HepG2 (cell line): ENCODE results near the gene SALL4. TPM values are rescaled to one million over a fixed set of nuclear protein-coding genes. Genes with fewer than 3 reads are reported as not detected.

Experiments
- CENPBD1 ChIP-seq: sonication (generic); formaldehyde crosslinking; IDR thresholded peaks from 2 replicates; pipeline ENCODE4 v1.8.0; 2022; ENCODE audit warnings: missing genetic modification reagents, low read depth, mild to moderate bottlenecking, borderline replicate concordance
- CREM ChIP-seq, 2 experiments: sonication (generic) in 1 of 2; formaldehyde crosslinking in 1 of 2; IDR thresholded peaks; 2 replicates each; pipeline versions ENCODE4 v1.4.0 to v1.6.1; 2016 to 2020; ENCODE audit warnings: antibody characterized with exemption in 1 of 2, mild to moderate bottlenecking in 1 of 2, missing genetic modification reagents in 1 of 2
- GATAD1 ChIP-seq: IDR thresholded peaks from 2 replicates; pipeline ENCODE4 v1.6.1; 2016; ENCODE audit warnings: missing genetic modification reagents, missing compliant biosample characterization
- HNRNPH1 ChIP-seq: fragments of 200-400 bp; formaldehyde crosslinking; optimal IDR thresholded peaks from 2 replicates; pipeline ENCODE3; 2017; ENCODE audit warnings: mild to moderate bottlenecking, low read depth, low read length
- JARID2 ChIP-seq: sonication (generic); formaldehyde crosslinking; IDR thresholded peaks from 2 replicates; pipeline ENCODE4 v1.8.1; 2023; ENCODE audit warnings: missing genetic modification reagents, inconsistent platforms; ENCODE audit not compliant: insufficient replicate concordance
- NAIF1 ChIP-seq: sonication (generic); formaldehyde crosslinking; IDR thresholded peaks from 2 replicates; pipeline ENCODE4 v1.5.0; 2020; ENCODE audit warnings: mild to moderate bottlenecking, missing genetic modification reagents, borderline replicate concordance
- NONO ChIP-seq, 2 experiments: fragments of 450-650 bp in 1 of 2; sonication (generic) in 1 of 2; formaldehyde crosslinking in 1 of 2; IDR thresholded peaks in 1 of 2; conservative IDR thresholded peaks in 1 of 2; 2 replicates each; pipeline versions ENCODE4 v1.6.1 to v1.8.0; 2017 to 2022; ENCODE audit warnings: mild to moderate bottlenecking in 1 of 2, missing genetic modification reagents in 1 of 2, moderate library complexity in 1 of 2
- RARA ChIP-seq: IDR thresholded peaks from 2 replicates; pipeline ENCODE4 v1.6.1; 2016; ENCODE audit warnings: missing genetic modification reagents, missing compliant biosample characterization
- RFX3 ChIP-seq: IDR thresholded peaks from 2 replicates; pipeline ENCODE4 v1.6.1; 2016; ENCODE audit warnings: missing biosample characterization, missing genetic modification reagents
- SMC3 ChIP-seq: IDR thresholded peaks from 2 replicates; pipeline ENCODE4 v1.6.1; 2011; ENCODE audit warnings: low read length, improper control_type of control experiment
- SOX13 ChIP-seq, 3 experiments: fragments of 450-650 bp in 1 of 3; sonication (generic) in 1 of 3; formaldehyde crosslinking in 1 of 3; IDR thresholded peaks in 2 of 3; conservative IDR thresholded peaks in 1 of 3; 2 replicates each; pipeline versions ENCODE4 v1.5.0 to v1.6.1; 2016 to 2020; ENCODE audit warnings: antibody characterized with exemption in 1 of 3, mild to moderate bottlenecking in 1 of 3, missing compliant biosample characterization in 1 of 3, missing genetic modification reagents in 1 of 3, moderate library complexity in 1 of 3
- SOX5 ChIP-seq: IDR thresholded peaks from 2 replicates; pipeline ENCODE4 v1.6.1; 2016; ENCODE audit warnings: borderline replicate concordance
- TAF1 ChIP-seq: sonication (generic); formaldehyde crosslinking; IDR thresholded peaks from 2 replicates; pipeline ENCODE4 v1.4.0; 2020; ENCODE audit warnings: missing genetic modification reagents
- ZBTB33 ChIP-seq: sonication (generic); formaldehyde crosslinking; IDR thresholded peaks from 2 replicates; pipeline ENCODE4 v1.4.0; 2020; ENCODE audit warnings: missing genetic modification reagents
- ZNF280B ChIP-seq: sonication (generic); formaldehyde crosslinking; IDR thresholded peaks from 2 replicates; pipeline ENCODE4 v1.5.0; 2020; ENCODE audit warnings: missing genetic modification reagents, mild to moderate bottlenecking, borderline replicate concordance
- ZNF30 ChIP-seq: sonication (generic); formaldehyde crosslinking; IDR thresholded peaks from 2 replicates; pipeline ENCODE4 v1.5.0; 2020; ENCODE audit warnings: mild to moderate bottlenecking, missing genetic modification reagents
- ZNF7 ChIP-seq: IDR thresholded peaks from 2 replicates; pipeline ENCODE4 v1.6.1; 2016; ENCODE audit warnings: missing biosample characterization, missing genetic modification reagents
- ZNF777 ChIP-seq: sonication (generic); formaldehyde crosslinking; IDR thresholded peaks from 2 replicates; pipeline ENCODE4 v1.4.0; 2020; ENCODE audit warnings: missing genetic modification reagents
- ZNF788 ChIP-seq: sonication (generic); formaldehyde crosslinking; IDR thresholded peaks from 2 replicates; pipeline ENCODE4 v1.5.0; 2020; ENCODE audit warnings: mild to moderate bottlenecking, missing genetic modification reagents, borderline replicate concordance
- polyA plus RNA-seq, 8 experiments: library from polyadenylated mRNA; depleted of rRNA in 3 of 8; stranded (reverse) in 7 of 8; unstranded in 1 of 8; fragments of >200 nt; fragmentation: Illumina TruSeq in 4 of 8; extraction: Trizol in 4 of 8; gene quantifications; 2 replicates each; pipeline versions ENCODE4 v1.2.1 to v1.2.3, GENCODE V29; 2011 to 2016; ENCODE audit warnings: low read depth in 4 of 8, missing spikeins in 1 of 8, mixed read lengths in 1 of 8; ENCODE audit not compliant: insufficient read depth in 1 of 8
- total RNA-seq, 5 experiments: library from RNA; depleted of rRNA; stranded (reverse); fragments of >200 nt; fragmentation: Illumina TruSeq; extraction: Trizol; gene quantifications; 2 replicates each; pipeline ENCODE4 v1.2.3, GENCODE V29; 2016; ENCODE audit warnings: low read depth in 1 of 5
- TF ChIP-seq, protein P1 (sequence below): sonication (generic); formaldehyde crosslinking; IDR thresholded peaks from 2 replicates; pipeline ENCODE4 v1.8.1; 2023; ENCODE audit warnings: mild to moderate bottlenecking, missing genetic modification reagents
- TF ChIP-seq, protein P2 (sequence below): sonication (generic); formaldehyde crosslinking; conservative IDR thresholded peaks from 2 replicates; pipeline ENCODE4 v1.8.0; 2022; ENCODE audit warnings: mild to moderate bottlenecking, moderate library complexity, missing genetic modification reagents

The SALL4 gene
- total and polyA plus RNA-seq, 2 of the 13 experiments (the other 11 are each of a cell fraction or from before 2014, with no cell fraction given) = 0.33 to 1.8 TPM

GRCh38 chr20:51758978-51759544 lies 43.3 kb downstream of the SALL4 start (continued):
- TF ChIP-seq ZNF280B (peak; percentile 75), TAF1 (0 out of 2 replicates have a peak, but pooled peaks have one; percentile 20), CENPBD1 (CRISPR knock-in tag) (no peak), RFX3 (CRISPR knock-in tag) (no peak), HNRNPH1 (peak; percentile 46), ZBTB33 (CRISPR knock-in tag) (peak; percentile 98), CREM (IDR thresholded peaks at IDR 0.05) (no peak; the same call in 1 of the 2 replicates), CREM (CRISPR knock-in tag; IDR thresholded peaks at IDR 0.05) (no peak), SOX5 (CRISPR knock-in tag) (peak; percentile 41), ZNF777 (no peak), NAIF1 (CRISPR knock-in tag) (no peak), GATAD1 (CRISPR knock-in tag) (no peak), JARID2 (CRISPR knock-in tag) (no peak), ZNF7 (CRISPR knock-in tag) (no peak), SMC3 (no peak), ZNF30 (CRISPR knock-in tag) (no peak), SOX13 (IDR thresholded peaks at IDR 0.05) (peak; percentile 62; the same call in 1 of the 2 replicates), SOX13 (CRISPR knock-in tag; conservative IDR thresholded peaks at IDR 0.05 in 1 of 2, IDR thresholded peaks at IDR 0.05 in 1 of 2) (peak in 1 of 2 experiments; percentile 56; a peak in 2 of 4 replicates), ZNF788 (CRISPR knock-in tag) (peak; percentile 20; the same call in 1 of the 2 replicates), NONO (IDR thresholded peaks at IDR 0.05) (no peak), NONO (CRISPR knock-in tag; conservative IDR thresholded peaks at IDR 0.05) (no peak; the same call in 1 of the 2 replicates), RARA (peak; percentile 61; the same call in 1 of the 2 replicates)
- TF ChIP-seq, protein P1, sequence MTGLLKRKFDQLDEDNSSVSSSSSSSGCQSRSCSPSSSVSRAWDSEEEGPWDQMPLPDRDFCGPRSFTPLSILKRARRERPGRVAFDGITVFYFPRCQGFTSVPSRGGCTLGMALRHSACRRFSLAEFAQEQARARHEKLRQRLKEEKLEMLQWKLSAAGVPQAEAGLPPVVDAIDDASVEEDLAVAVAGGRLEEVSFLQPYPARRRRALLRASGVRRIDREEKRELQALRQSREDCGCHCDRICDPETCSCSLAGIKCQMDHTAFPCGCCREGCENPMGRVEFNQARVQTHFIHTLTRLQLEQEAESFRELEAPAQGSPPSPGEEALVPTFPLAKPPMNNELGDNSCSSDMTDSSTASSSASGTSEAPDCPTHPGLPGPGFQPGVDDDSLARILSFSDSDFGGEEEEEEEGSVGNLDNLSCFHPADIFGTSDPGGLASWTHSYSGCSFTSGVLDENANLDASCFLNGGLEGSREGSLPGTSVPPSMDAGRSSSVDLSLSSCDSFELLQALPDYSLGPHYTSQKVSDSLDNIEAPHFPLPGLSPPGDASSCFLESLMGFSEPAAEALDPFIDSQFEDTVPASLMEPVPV = peak; percentile 44; the same call in 1 of the 2 replicates
- TF ChIP-seq, protein P2, sequence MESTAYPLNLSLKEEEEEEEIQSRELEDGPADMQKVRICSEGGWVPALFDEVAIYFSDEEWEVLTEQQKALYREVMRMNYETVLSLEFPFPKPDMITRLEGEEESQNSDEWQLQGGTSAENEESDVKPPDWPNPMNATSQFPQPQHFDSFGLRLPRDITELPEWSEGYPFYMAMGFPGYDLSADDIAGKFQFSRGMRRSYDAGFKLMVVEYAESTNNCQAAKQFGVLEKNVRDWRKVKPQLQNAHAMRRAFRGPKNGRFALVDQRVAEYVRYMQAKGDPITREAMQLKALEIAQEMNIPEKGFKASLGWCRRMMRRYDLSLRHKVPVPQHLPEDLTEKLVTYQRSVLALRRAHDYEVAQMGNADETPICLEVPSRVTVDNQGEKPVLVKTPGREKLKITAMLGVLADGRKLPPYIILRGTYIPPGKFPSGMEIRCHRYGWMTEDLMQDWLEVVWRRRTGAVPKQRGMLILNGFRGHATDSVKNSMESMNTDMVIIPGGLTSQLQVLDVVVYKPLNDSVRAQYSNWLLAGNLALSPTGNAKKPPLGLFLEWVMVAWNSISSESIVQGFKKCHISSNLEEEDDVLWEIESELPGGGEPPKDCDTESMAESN (CRISPR knock-in tag) = no peak
